ENCODE data around the gene ADAMTS8.

ADAMTS8 gene

GRCh38 chr11:130381317-130381716 lies 47.1 kb downstream of the ADAMTS8 start:
- Histone ChIP-seq H3K27ac (ENCODE audit: low read length) (no peak overlapping the region), H3K9me3 (ENCODE audit: control insufficient read depth, insufficient read depth, low read length) (no peaks in the 10 kb centered on the region), H3K4me3 (ENCODE audit: low read length) (no peak overlapping the region), H3K27me3 (ENCODE audit: control insufficient read depth, insufficient read depth, low read length) (no peaks in the 10 kb centered on the region), H3K36me3 (ENCODE audit: control insufficient read depth, insufficient read depth, low read length) (no peaks in the 10 kb centered on the region), H3K4me1 (ENCODE audit: control insufficient read depth, insufficient read depth, low read length) (peaks cover 5% of the 10 kb centered on the region)
- no CpG with 5 or more reads among the region's 7 CpGs for WGBS (ENCODE audit: insufficient coverage, insufficient read length)
- no peak for DNase-seq (ENCODE audit: low read depth, low spot score)

- Histone ChIP-seq H3K4me3 (ENCODE audit: low read length) (no peak overlapping the region), H3K9me3 (ENCODE audit: control insufficient read depth, insufficient read depth, low read length) (no peaks in the 10 kb centered on the region), H3K36me3 (ENCODE audit: control insufficient read depth, insufficient read depth, low read length) (no peaks in the 10 kb centered on the region), H3K4me1 (ENCODE audit: control insufficient read depth, insufficient read depth, low read length) (peaks cover 5% of the 10 kb centered on the region), H3K27ac (ENCODE audit: low read length) (no peak overlapping the region), H3K27me3 (ENCODE audit: control insufficient read depth, insufficient read depth, low read length) (no peaks in the 10 kb centered on the region)
- no peak for DNase-seq (ENCODE audit: low read depth, low spot score)
- WGBS (ENCODE audit: insufficient coverage, insufficient read length): no CpG with 5 or more reads among the region's 5 CpGs
These were observed 47.6 kb downstream of the ADAMTS8 start for GRCh38 chr11:130380778-130381177.

GRCh38 chr11:130379276-130379675 lies 49.1 kb downstream of the ADAMTS8 start:
- Histone ChIP-seq H3K27ac (ENCODE audit: low read length) (no peak overlapping the region), H3K4me1 (ENCODE audit: control insufficient read depth, insufficient read depth, low read length) (peaks cover 5% of the 10 kb centered on the region), H3K4me3 (ENCODE audit: low read length) (no peak overlapping the region), H3K36me3 (ENCODE audit: control insufficient read depth, insufficient read depth, low read length) (no peaks in the 10 kb centered on the region), H3K9me3 (ENCODE audit: control insufficient read depth, insufficient read depth, low read length) (no peaks in the 10 kb centered on the region), H3K27me3 (ENCODE audit: control insufficient read depth, insufficient read depth, low read length) (no peaks in the 10 kb centered on the region)
- DNase-seq (ENCODE audit: low read depth, low spot score): no peak
- no CpG with 5 or more reads among the region's 5 CpGs for WGBS (ENCODE audit: insufficient coverage, insufficient read length)

DNA sequence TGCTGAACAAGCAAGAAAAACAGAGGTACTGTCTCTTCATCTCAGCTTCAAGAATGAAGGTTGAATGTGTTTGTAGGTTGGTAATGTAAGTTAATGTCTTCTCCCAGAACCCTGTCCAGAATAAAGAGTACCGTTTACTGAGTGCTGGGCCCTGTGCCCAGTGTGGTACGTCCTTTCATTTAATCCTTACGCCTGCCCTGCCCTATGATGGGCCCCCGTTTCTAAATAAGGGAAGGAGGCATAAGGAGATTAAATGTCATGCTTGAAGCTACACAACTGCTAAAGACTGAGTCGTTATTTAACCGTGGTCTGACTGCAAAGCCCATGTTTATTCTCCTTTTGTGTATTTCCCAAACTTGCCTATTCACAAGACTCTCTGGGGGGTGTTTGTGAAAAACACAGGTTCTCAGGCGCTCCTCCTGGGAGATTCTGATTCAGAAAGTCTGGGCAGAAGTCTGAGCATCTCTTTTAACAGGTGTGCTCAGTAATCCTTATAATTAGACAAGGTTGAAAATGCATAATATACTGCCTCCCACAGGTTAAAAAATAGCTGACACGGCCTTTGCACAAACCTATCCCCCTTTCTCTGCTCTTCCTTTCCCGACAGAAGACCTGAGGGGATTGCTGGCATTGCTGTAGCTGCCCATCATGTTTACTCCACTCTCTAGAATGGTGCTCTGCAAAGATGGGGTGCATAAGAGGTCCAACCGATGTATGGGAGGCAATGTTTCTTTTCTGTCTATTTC lies 57.4 kb downstream of the ADAMTS8 start:
- no peak overlapping the region for H3K4me3 ChIP-seq (ENCODE audit: low read length)
- WGBS (ENCODE audit: insufficient coverage, insufficient read length): no CpG with 5 or more reads among the region's 10 CpGs
- H3K36me3 ChIP-seq (ENCODE audit: control insufficient read depth, insufficient read depth, low read length): no peaks in the 10 kb centered on the region
- no peaks in the 10 kb centered on the region for H3K9me3 ChIP-seq (ENCODE audit: control insufficient read depth, insufficient read depth, low read length)
- no peak for DNase-seq (ENCODE audit: low read depth, low spot score)
- H3K4me1 ChIP-seq (ENCODE audit: control insufficient read depth, insufficient read depth, low read length): peaks cover 5% of the 10 kb centered on the region
- no peaks in the 10 kb centered on the region for H3K27me3 ChIP-seq (ENCODE audit: control insufficient read depth, insufficient read depth, low read length)
- H3K27ac ChIP-seq (ENCODE audit: low read length): no peak overlapping the region

- H3K36me3 ChIP-seq (ENCODE audit: control insufficient read depth, insufficient read depth, low read length): no peaks in the 10 kb centered on the region
- no peaks in the 10 kb centered on the region for H3K27me3 ChIP-seq (ENCODE audit: control insufficient read depth, insufficient read depth, low read length)
- no peak for DNase-seq (ENCODE audit: low read depth, low spot score)
- no CpG with 5 or more reads among the region's 4 CpGs for WGBS (ENCODE audit: insufficient coverage, insufficient read length)
- H3K4me3 ChIP-seq (ENCODE audit: low read length): no peak overlapping the region
- H3K9me3 ChIP-seq (ENCODE audit: control insufficient read depth, insufficient read depth, low read length): no peaks in the 10 kb centered on the region
- H3K27ac ChIP-seq (ENCODE audit: low read length): no peak overlapping the region
- H3K4me1 ChIP-seq (ENCODE audit: control insufficient read depth, insufficient read depth, low read length): peaks cover 5% of the 10 kb centered on the region
These were observed 58.7 kb downstream of the ADAMTS8 start for GRCh38 chr11:130369713-130370112.

DNA sequence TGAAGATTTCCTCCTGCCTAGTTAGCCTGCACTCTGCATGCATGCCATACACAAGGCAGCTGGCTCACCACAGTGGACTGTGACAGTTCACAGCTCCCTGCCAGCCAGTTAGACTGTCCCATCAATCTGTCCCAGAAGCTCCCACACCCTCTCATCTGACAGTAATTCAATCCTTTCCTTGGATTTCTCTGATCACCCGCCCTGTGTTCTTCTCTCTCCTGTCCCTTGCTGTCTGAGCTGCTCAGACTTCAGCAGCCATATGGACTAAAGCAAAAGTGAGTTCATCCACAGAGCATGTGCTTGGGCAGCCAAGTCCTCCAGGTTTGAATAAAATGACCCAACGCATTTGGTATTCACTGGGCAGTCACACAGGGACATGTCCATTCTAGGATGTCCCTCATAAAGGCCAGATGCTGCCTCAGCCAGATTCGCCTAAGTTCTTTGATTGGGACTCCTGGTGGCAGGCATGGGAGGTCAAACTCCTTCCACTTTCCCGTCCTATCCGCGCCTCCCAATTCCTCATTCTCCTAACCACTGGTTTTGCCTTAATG lies 59.2 kb downstream of the ADAMTS8 start:
- Histone ChIP-seq H3K9me3 (ENCODE audit: control insufficient read depth, insufficient read depth, low read length) (no peaks in the 10 kb centered on the region), H3K4me1 (ENCODE audit: control insufficient read depth, insufficient read depth, low read length) (peaks cover 5% of the 10 kb centered on the region), H3K4me3 (ENCODE audit: low read length) (no peak overlapping the region), H3K36me3 (ENCODE audit: control insufficient read depth, insufficient read depth, low read length) (no peaks in the 10 kb centered on the region), H3K27ac (ENCODE audit: low read length) (no peak overlapping the region), H3K27me3 (ENCODE audit: control insufficient read depth, insufficient read depth, low read length) (no peaks in the 10 kb centered on the region)
- WGBS (ENCODE audit: insufficient coverage, insufficient read length): no CpG with 5 or more reads among the region's 6 CpGs
- DNase-seq (ENCODE audit: low read depth, low spot score): no peak

DNA sequence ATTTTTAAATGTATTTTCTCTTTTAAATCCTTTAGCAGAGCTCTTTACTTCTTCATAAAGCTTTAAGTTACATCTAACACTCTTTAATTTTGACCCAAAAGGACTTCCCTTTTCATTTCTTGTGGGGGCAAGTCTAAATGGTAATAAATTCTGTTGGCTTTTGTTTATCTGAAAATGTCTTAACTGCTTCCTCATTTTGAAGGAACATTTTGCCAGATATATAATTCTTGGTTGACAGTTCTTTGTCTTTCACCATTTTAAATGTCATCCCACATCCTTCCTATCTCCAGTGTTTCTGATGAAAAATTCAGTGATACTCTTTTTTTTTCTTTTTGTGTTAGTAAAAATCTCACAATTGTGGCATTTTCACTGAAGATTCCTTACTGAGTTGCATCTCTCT lies 69.0 kb downstream of the ADAMTS8 start:
- DNase-seq (ENCODE audit: low read depth, low spot score): no peak
- Histone ChIP-seq H3K36me3 (ENCODE audit: control insufficient read depth, insufficient read depth, low read length) (no peaks in the 10 kb centered on the region), H3K27ac (ENCODE audit: low read length) (no peak overlapping the region), H3K27me3 (ENCODE audit: control insufficient read depth, insufficient read depth, low read length) (no peaks in the 10 kb centered on the region), H3K4me1 (ENCODE audit: control insufficient read depth, insufficient read depth, low read length) (no peaks in the 10 kb centered on the region), H3K9me3 (ENCODE audit: control insufficient read depth, insufficient read depth, low read length) (no peaks in the 10 kb centered on the region), H3K4me3 (ENCODE audit: low read length) (no peak overlapping the region)

- Histone ChIP-seq H3K4me1 (ENCODE audit: control insufficient read depth, insufficient read depth, low read length) (no peaks in the 10 kb centered on the region), H3K27me3 (ENCODE audit: control insufficient read depth, insufficient read depth, low read length) (no peaks in the 10 kb centered on the region), H3K27ac (ENCODE audit: low read length) (no peak overlapping the region), H3K36me3 (ENCODE audit: control insufficient read depth, insufficient read depth, low read length) (no peaks in the 10 kb centered on the region), H3K9me3 (ENCODE audit: control insufficient read depth, insufficient read depth, low read length) (no peaks in the 10 kb centered on the region), H3K4me3 (ENCODE audit: low read length) (no peak overlapping the region)
- no peak for DNase-seq (ENCODE audit: low read depth, low spot score)
These were observed 70.0 kb downstream of the ADAMTS8 start for GRCh38 chr11:130358398-130358797.
